HG02973 (cell line): ENCODE data around the gene COA8.

Experiments used
- ATAC-seq: cut with Tn5 transposase; IDR thresholded peaks from one replicate; pipeline ENCODE4 v1.9.1; 2021; ENCODE audit warnings: moderate library complexity; ENCODE audit not compliant: unreplicated experiment

COA8 gene

DNA sequence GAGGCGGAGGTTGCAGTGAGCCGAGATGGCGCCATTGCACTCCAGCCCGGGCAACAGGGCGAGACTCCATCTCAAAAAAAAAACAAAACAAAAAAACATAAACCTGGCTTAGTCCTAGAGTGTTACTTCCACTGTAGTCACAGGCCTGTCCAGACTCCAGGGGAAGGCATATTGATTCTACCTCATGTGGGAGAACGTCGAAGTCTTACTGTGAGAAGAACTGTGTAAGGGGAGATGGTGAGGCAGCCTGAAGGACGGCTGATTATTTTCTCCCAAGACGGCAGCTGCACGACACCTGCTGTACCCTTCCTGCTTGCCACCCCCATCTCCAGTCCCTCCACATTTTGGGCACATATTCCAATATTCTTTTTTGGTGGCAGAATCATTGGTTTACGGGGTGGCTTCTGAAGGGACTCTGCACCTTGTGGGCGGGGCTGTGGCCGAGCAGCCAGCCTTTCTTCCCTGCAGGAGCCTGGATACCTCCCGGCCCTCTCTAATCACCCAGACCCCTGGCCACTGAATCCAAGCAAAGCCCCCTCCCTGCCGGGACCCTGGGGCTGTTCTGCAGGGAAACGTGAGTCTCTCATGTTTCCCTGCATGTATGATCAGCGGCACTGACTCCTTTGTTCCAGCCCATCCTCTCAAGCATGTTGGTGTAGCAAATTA lies 54.0 kb downstream of the COA8 start:
- no peak for ATAC-seq

DNA sequence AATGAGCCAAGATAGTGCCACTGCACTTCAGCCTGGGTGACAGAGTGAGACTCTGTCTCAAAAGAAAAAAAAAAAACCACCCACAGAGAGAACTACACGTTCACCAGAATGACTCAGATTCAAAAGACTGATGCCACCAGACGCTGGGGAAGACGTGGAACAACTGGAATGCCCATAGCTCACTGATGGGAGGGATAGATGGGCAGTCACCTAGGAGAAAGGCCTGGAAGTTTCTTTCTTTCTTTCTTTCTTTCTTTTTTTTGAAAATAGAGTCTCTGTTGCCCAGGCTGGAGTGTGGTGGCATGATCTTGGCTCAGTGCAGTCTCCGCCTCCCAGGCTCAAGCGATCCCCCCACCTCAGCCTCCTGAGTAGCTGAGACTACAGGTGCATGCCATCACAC lies 56.3 kb downstream of the COA8 start:
- no peak for ATAC-seq

GRCh38 chr14:103621860-103622259 lies 59.1 kb downstream of the COA8 start:
- ATAC-seq = no peak

- no peak for ATAC-seq
These were observed 60.5 kb downstream of the COA8 start for GRCh38 chr14:103623308-103623707.

DNA sequence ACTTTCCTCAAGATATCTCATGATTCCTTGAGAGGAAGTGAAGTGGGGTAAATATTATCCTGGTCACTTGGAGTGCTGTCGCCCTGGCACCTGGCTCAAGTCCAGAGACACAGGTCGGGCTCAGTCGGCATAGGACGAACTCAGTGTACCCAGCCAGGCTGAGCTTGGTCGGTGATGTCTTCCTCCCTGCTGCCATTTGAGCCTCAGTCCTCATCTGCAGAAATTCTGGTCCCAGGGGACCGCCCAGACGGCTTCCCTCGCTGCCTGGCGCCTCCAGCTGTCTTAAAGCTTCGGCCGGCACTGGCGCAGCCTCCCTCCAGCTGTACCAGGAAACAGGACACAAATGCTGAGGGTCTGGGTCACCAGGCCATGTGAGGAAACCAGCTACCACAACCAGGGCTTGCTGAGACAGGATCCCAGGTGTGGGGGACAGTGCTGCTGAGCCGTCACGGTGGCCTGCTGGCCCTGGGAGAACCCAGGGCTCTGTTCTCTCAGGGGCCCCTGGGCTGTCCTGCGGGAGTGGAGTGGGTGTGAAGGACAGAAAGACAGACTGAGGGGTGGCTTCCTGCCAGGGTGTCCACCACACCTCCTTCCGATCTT lies 61.2 kb downstream of the COA8 start:
- ATAC-seq = no peak

- no peak for ATAC-seq
These were observed 62.1 kb downstream of the COA8 start for GRCh38 chr14:103624860-103625259.

- no peak for ATAC-seq
These were observed 62.8 kb downstream of the COA8 start for GRCh38 chr14:103625356-103626095.

DNA sequence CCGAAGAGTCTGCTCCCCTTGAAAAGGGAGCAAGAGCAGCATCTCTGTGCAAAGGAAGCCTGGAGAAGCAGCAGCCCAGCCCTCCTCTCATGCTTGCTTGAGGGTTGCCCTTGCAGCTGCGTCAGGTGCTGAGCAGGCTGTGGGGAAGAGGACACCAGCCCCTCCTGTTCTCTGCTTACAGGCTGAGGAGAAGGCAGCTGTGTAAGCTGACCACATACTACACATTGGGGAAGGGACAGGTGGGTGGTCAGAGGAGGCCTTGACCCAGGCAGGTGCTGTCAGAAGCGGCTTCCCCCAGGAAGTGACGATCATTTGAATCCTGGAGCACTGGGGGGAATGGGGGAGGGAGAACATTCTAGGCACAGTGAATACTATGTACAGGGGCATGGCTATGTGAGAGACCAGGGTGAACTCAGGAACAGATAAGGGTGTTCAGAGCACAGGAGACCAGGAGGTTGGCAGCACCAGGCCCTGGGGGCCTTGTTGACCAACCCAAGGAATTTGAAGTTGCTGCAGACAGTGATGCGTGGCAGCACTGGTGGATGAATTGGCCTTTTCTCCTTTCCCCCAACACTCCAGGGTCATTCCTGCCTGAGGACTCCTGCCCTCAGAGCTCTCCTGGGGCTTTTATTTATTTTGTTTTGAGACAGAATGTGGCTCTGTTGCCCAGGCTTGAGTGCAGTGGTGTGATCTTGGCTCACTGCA lies 63.5 kb downstream of the COA8 start:
- ATAC-seq = no peak

- no peak for ATAC-seq
These were observed 64.6 kb downstream of the COA8 start for GRCh38 chr14:103627073-103628025.

- no peak for ATAC-seq
These were observed 65.5 kb downstream of the COA8 start for GRCh38 chr14:103628221-103628683.

GRCh38 chr14:103628684-103629502 lies 66.1 kb downstream of the COA8 start, which contains the start of gene KLC1:
KLC1 (plus strand) TSS chr14:103629211; CDS start chr14:103654565, 25,354 bp downstream.
- ATAC-seq = peak; percentile 51

DNA sequence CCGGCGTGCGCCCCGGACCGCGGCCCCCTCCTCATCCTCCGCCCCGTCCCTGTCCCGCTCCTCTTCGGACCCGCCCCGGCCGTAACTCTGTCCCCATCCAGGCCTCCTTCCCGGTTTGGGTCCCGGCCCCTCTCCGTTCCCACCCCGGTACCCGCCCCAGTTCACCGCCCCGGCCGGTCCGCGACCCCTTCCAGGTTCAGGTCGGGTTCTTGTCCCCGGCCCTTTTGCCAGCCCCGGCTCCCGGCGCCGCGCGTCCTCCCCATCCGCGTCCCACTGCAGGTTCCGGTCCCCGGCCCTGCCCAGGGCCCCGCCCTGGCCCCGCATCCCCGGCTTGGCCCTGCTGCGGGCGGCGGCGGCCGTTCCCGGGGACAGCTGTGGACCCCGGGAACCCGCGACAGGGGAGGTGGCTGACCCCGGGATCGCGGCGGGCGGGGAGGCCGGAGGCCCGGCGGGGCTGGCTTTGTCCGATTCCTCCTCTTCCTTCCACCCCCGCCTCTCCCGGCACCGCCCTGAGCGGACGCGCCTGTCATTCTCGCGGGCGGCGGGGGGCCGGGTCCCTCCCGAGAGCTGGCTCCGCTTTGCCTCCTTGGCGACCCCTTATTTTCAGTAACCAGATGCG lies 66.9 kb downstream of the COA8 start:
- ATAC-seq = peak; percentile 27

GRCh38 chr14:103630364-103631108 lies 67.8 kb downstream of the COA8 start:
- ATAC-seq = no peak

GRCh38 chr14:103633391-103633790 lies 70.6 kb downstream of the COA8 start:
- no peak for ATAC-seq

DNA sequence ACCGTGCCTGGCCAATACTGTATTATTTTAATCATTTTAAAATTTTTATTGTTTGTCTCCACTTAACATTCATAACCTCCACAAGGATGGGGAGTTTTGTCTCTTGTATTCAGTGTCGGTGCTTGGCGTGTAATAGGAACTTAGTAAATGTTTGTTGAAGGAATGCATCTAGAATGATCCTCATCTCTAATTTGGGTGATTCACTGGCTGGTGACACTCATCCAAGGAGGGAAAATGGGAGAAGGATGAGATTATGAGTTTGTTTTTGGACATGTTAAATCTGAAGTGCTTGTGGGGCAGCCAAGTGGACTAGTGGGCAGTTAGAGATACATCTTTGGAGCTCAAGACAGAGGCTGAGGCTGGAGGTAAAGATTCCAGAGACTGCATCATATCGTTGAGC lies 71.4 kb downstream of the COA8 start:
- no peak for ATAC-seq

GRCh38 chr14:103638594-103638993 lies 75.8 kb downstream of the COA8 start:
- ATAC-seq = no peak
